SK-N-MC (cell line): ENCODE measurements around the gene FANCL.
"Not testable (repeated sequence)": the region's sequence is repeated elsewhere in the genome, so short reads cannot be mapped to it uniquely, and the experiment has no call there.

Experiments used
- EZH2 ChIP-seq: fragments of 200-600 bp; sonication (generic); IDR thresholded peaks from one replicate; pipeline ENCODE4 v1.6.1; 2017; ENCODE audit warnings: antibody characterized with exemption
- POLR2AphosphoS5 ChIP-seq: IDR thresholded peaks from 2 replicates; pipeline ENCODE4 v1.6.1; 2012; ENCODE audit warnings: mild to moderate bottlenecking, low read depth, low read length, borderline replicate concordance

DNA sequence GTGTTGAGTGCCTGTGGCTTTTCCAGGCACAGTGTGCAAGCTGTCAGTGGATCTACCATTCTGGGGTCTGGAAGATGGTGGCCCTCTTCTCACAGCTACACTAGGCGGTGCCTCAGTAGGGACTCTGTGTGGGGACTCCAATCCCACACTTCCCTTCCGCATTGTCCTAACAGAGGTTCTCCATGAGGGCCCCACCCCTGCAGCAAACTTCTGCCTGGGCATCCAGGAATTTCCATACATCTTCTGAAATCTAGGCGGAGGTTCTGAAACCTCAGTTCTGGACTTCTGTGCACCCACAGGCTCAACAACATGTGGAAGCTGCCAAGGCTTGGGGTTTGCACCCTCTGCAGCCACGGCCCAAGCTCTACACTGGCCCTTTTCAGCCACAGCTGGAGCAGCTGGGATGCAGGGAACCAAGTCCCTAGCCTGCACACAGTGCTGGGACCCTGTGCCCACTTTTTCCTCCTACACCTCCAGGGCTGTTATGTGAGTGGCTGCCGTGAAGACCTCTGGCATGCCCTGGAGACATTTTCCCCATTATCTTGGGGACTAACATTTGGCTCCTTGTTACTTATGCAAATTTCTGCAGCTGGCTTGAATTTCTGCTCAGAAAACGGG lies 30.1 kb downstream of the FANCL start:
- not testable (repeated sequence) for TF ChIP-seq POLR2AphosphoS5, EZH2
